WI38 (cell line): Measurements from ENCODE around the gene KLRC3.
"Not testable (repeated sequence)": the region's sequence is repeated elsewhere in the genome, so short reads cannot be mapped to it uniquely, and the experiment has no call there.

Experiments used
- H3K4me3 ChIP-seq: 2 replicates; pipeline ENCODE4 v1.5.1; 2011; ENCODE audit warnings: low read depth, mild to moderate bottlenecking, control low read depth, low read length
- CTCF ChIP-seq: IDR thresholded peaks from 2 replicates; pipeline ENCODE4 v1.5.1; 2012; ENCODE audit warnings: low read depth, mild to moderate bottlenecking, control low read depth, low read length

KLRC3 gene

GRCh38 chr12:10384191-10384590, 36.2 kb downstream of the KLRC3 start:
- TF ChIP-seq CTCF, result no peak
- no peak overlapping the region for H3K4me3 ChIP-seq

GRCh38 chr12:10381928-10382628, 38.3 kb downstream of the KLRC3 start:
- no peak overlapping the region for H3K4me3 ChIP-seq
- no peak for TF ChIP-seq CTCF

GRCh38 chr12:10378737-10379136, 41.7 kb downstream of the KLRC3 start:
- H3K4me3 ChIP-seq, result not testable (repeated sequence)

- no peak for TF ChIP-seq CTCF
- H3K4me3 ChIP-seq, result no peak overlapping the region
These were observed 45.8 kb downstream of the KLRC3 start for GRCh38 chr12:10374624-10375018.

GRCh38 chr12:10372559-10372958, 47.8 kb downstream of the KLRC3 start:
- no peak overlapping the region for H3K4me3 ChIP-seq
- TF ChIP-seq CTCF, result no peak

- not testable (repeated sequence) for H3K4me3 ChIP-seq
These were observed 48.4 kb downstream of the KLRC3 start for GRCh38 chr12:10371893-10372535.

- no peak for TF ChIP-seq CTCF
- no peak overlapping the region for H3K4me3 ChIP-seq
These were observed 50.6 kb downstream of the KLRC3 start for GRCh38 chr12:10369557-10370415.
